Pancreas (tissue), 10 donors: Measurements from ENCODE around the gene ANKRD31. TPM values are rescaled to one million over a fixed set of nuclear protein-coding genes. Genes with fewer than 3 reads are reported as not detected.

Source experiments
- ATAC-seq, 4 donors: fragments of 200-7000 bp; cut with Tn5 transposase; one replicate each; pipeline versions ENCODE4 v1.8.0 to v1.9.1; 2020; ENCODE audit warnings: mild to moderate bottlenecking in 4 of 4, moderate library complexity in 4 of 4
- DNase-seq, 6 donors: peaks; one replicate each; pipeline ENCODE4 v3.0.0-alpha.2; 2020
- FAIRE-seq: peaks from 2 replicates; lab custom pipeline; 2012; peaks lifted over from hg19 to GRCh38; lab: Jason Lieb, UNC
- H3K27ac ChIP-seq, 4 donors: fragments of 200-600 bp; sonication (generic); 1 replicate in 3 of 4; 2 replicates in 1 of 4; pipeline versions ENCODE4 v1.5.0 to v1.8.0; 2020
- H3K27me3 ChIP-seq, 4 donors: fragments of 200-600 bp; one replicate each; pipeline ENCODE4 v1.8.0; 2021
- H3K36me3 ChIP-seq, 3 donors: fragments of 200-600 bp; sonication (generic) in 1 of 3; one replicate each; pipeline versions ENCODE4 v1.5.0 to v1.8.0; 2020 to 2021
- H3K4me1 ChIP-seq, 3 donors: fragments of 200-600 bp; one replicate each; pipeline ENCODE4 v1.8.0; 2021
- H3K4me3 ChIP-seq, 4 donors: fragments of 200-600 bp; sonication (generic) in 2 of 4; one replicate each; pipeline versions ENCODE4 v1.5.0 to v1.8.0; 2020 to 2021
- H3K9me3 ChIP-seq, 4 donors: fragments of 200-600 bp; one replicate each; pipeline ENCODE4 v1.8.0; 2021
- CTCF ChIP-seq, 4 donors: fragments of 200-600 bp; sonication (generic) in 3 of 4; IDR thresholded peaks; one replicate each; pipeline versions ENCODE4 v1.5.0 to v1.8.0; 2021; ENCODE audit warnings: antibody characterized with exemption in 4 of 4
- WGBS, 2 donors: extraction: QIAGEN DNeasy Blood & Tissue Kit; methylation state at CpG; one replicate each; pipeline ENCODE4 v1.1.7; 2013; 5-methylcytosine and 5-hydroxymethylcytosine counted together
- intact Hi-C, 3 donors: fragments of 100-400 bp; cut with DNase I; formaldehyde crosslinking; loops; one replicate each; pipeline versions ENCODE4 v1.11.1 to v1.14.2; 2022
- polyA plus RNA-seq, 2 donors: library from polyadenylated mRNA; stranded (reverse); fragments of 200-250 nt; gene quantifications; one replicate each; pipeline ENCODE4 v1.2.3, GENCODE V29; 2013
- total RNA-seq, 6 donors: library from RNA; stranded (reverse); fragmentation: NEBNext Ultra II Directional in 4 of 6; extraction: Animal tissue kit (Norgen Biotek cat#: 25700) in 4 of 6; gene quantifications; one replicate each; pipeline versions ENCODE4 v1.2.1 to v1.2.4, GENCODE V29; 2021 to 2023
- donor health status: healthy with polysubstance abuse.
- donor health status: DM: no; HTN: no; CAD: no; lungs with moderate emphysema.
- donor health status: DM: no; HTN: no; CAD: no.
- donor health status: control.
- donor health status: control.
- donor health status: Bipolar disorder and iron deficiency.
- donor health status: DM: yes; HTN: yes; CAD: no.
- donor health status: DM: no; HTN: no; CAD: no.
- donor health status: DM: no; HTN: no; CAD: no.
- donor health status: DM: yes; HTN: yes; CAD: no.

ANKRD31 gene
- total and polyA plus RNA-seq, 8 donors = 0.08 to 0.28 (median 0.18) TPM

DNA sequence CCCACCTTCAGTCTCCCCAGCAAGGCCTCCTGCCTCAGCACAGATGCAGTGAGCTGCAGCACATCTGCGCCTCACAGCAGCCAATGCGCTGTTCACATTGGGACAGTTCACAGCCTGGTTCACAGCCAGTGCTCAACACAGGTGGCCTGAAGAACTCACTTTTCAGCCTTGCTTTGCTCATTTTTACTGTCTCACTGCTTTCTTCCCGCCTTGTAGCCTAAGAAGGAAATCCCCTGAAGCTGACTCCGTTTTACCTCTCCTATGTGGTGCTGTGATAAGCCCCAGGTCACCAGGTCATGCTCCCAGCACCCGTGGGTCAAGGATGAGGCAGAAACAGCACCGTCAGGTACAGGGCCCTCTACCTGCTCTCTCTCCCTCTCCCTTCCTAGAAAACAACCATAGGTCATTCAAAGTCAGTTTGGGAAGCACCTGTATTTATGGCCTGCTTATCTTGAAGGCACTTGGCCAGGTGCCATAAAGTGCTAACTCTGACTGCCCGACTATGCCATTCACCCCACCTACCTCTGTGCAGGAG is 185.4 kb downstream of the ANKRD31 start:
- Histone ChIP-seq H3K27me3 (no peaks in the 10 kb centered on the region), H3K4me1 (peaks cover 0 to 20% (median 15%) of the 10 kb centered on the region in 3 donors), H3K36me3 (no peaks in the 10 kb centered on the region), H3K27ac (peak overlapping the region in 3 of 4 donors; percentile 91 to 98 (median 98)), H3K4me3 (peak overlapping the region in 2 of 4 donors; percentile 74 to 78), H3K9me3 (no peaks in the 10 kb centered on the region)
- peak in 5 of 6 donors; percentile 28 to 57 (median 47) for DNase-seq
- ATAC-seq = peak in 3 of 4 donors; percentile 2 to 10 (median 3)
- FAIRE-seq = no peak
- 31 to 35% methylated on average over 7 of the region's 7 CpGs for WGBS, 2 donors
- intact Hi-C loops = no loop called here
- no peak for TF ChIP-seq CTCF (IDR thresholded peaks at IDR 0.05)

GRCh38 chr5:75050415-75050814 is 186.3 kb downstream of the ANKRD31 start:
- no peaks in the 10 kb centered on the region for H3K27me3 ChIP-seq
- no peaks in the 10 kb centered on the region for H3K36me3 ChIP-seq
- peaks cover 0 to 20% (median 15%) of the 10 kb centered on the region in 3 donors for H3K4me1 ChIP-seq
- H3K27ac ChIP-seq = no peak overlapping the region
- FAIRE-seq (no peak), ATAC-seq (no peak), DNase-seq (no peak)
- no peak overlapping the region for H3K4me3 ChIP-seq
- 81 to 86% methylated on average over 11 of the region's 11 CpGs for WGBS, 2 donors
- no peaks in the 10 kb centered on the region for H3K9me3 ChIP-seq
- TF ChIP-seq CTCF (IDR thresholded peaks at IDR 0.05) = no peak
- intact Hi-C loops = no loop called here

DNA sequence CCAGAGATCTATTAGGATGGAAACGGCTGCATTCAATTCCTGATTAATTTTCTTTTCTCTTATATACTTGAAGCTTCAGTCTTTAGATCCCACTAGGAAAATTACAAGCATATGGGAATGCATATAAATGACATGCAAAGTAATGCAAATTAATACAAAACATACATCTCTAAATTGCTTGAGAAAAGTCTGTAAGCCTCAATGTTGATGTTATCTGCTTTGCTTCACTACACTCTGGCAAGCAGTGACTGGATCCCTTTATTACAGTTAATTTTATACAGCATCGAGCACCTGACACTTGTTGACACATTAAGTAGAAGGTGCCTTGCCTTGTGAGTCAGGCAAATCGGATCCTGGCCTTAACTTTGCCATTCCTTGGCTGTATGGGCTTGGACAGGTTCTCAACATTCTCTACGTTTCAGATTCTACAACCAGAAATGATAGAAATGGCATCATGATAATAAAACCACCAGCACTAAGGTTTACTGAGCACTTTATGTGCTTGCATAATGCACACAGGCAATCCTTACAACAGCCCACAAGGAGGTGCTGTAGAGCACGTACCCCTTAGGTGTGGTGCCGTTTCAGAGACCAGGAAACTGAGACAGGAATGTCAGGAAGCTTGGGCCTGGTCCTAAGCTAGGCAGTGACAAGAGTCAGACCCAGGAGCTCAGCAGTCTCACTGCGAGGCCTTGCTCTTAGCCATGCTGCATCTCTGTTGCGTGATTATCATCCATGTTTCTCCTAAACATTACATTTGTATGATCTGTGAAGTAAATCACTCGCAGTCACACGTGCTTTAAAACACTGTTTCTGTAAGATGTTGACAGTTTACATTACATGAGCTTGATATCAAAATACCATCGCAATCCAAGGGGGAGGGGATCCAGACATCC is 187.0 kb downstream of the ANKRD31 start:
- WGBS, 2 donors = 51 to 52% methylated on average over 11 of the region's 11 CpGs
- H3K4me3 ChIP-seq = no peak overlapping the region
- intact Hi-C loops = loop anchor here in 1 of 3 donors (10.0 kb wide), 1 partner anchor 105 kb away; no protein-coding TSS in a partner anchor
- H3K36me3 ChIP-seq = no peaks in the 10 kb centered on the region
- FAIRE-seq (no peak), DNase-seq (peak in 5 of 6 donors; percentile 51 to 72 (median 59)), ATAC-seq (peak; percentile 22 to 47 (median 36))
- no peaks in the 10 kb centered on the region for H3K27me3 ChIP-seq
- H3K9me3 ChIP-seq = no peaks in the 10 kb centered on the region
- TF ChIP-seq CTCF (IDR thresholded peaks at IDR 0.05) = peak; percentile 58 to 75 (median 64)
- H3K27ac ChIP-seq = peak overlapping the region in 1 of 4 donors; percentile 9
- peaks cover 0 to 20% (median 15%) of the 10 kb centered on the region in 3 donors for H3K4me1 ChIP-seq

DNA sequence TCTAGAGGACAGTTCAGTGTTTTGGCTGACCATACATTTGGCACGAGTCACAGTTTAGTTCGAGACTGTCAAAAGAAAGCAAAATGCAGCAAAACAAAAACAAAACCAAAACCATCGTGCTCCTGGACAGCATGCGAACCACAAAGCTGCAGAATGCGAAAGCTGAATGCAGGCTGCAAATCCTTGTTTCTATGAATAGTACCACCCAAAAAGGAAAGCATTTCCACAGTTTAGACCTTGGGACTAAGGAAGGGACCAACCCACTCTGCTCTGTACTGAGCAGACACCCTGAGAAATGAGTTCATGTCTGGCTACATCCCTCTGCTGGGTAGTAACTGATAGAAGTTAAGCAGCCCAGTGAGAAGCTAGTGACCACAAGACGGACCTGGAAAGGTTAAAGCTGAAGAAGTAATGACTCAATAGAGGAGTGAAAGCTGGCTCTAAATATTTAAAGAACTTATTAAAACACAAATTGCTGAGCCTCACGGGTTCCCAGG is 188.2 kb downstream of the ANKRD31 start:
- no peak for FAIRE-seq
- Histone ChIP-seq H3K4me1 (peaks cover 0 to 20% (median 15%) of the 10 kb centered on the region in 3 donors), H3K9me3 (no peaks in the 10 kb centered on the region), H3K36me3 (no peaks in the 10 kb centered on the region), H3K27me3 (no peaks in the 10 kb centered on the region), H3K27ac (no peak overlapping the region), H3K4me3 (no peak overlapping the region)
- no peak for TF ChIP-seq CTCF (IDR thresholded peaks at IDR 0.05)
- intact Hi-C loops = loop anchor here in 1 of 3 donors (10.0 kb wide), 1 partner anchor 104 kb away; no protein-coding TSS in a partner anchor
- DNase-seq = no peak
- ATAC-seq = no peak
- WGBS, 2 donors = 72 to 77% methylated on average over 7 of the region's 7 CpGs
